Measurements from ENCODE around the gene SPP2. TPM values are rescaled to one million over a fixed set of nuclear protein-coding genes. Genes with fewer than 3 reads are reported as not detected.

Gene SPP2
- total RNA-seq, 1 experiment from 2014 or later, result not detected

- ChIA-PET CTCF (no interaction called here), POLR2A (no interaction called here)
- H3K4me1 ChIP-seq (ENCODE audit: control insufficient read depth, insufficient read depth, low read length), result no peaks in the 10 kb centered on the region
- intact Hi-C loops (cut with micrococcal nuclease; ENCODE audit: unreplicated experiment) (no loop called here), in situ Hi-C loops (cut with HindIII; ENCODE audit: low pct_unique_long_range_greater_than_20kb, low sequenced_read_pairs) (no loop called here)
- H3K4me3 ChIP-seq (ENCODE audit: low read depth in 2 of 2, low read length in 2 of 2), result no peak overlapping the region
- DNase-seq (ENCODE audit: low read depth, low spot score), result no peak
- H3K27ac ChIP-seq (ENCODE audit: low read length), result no peak overlapping the region
- ATAC-seq, result no peak
- H3K27me3 ChIP-seq (ENCODE audit: control insufficient read depth, insufficient read depth, low read length), result no peaks in the 10 kb centered on the region
- no peak for TF ChIP-seq POLR2AphosphoS5 (IDR thresholded peaks at IDR 0.05; ENCODE audit: low read depth, low read length)
- no peak for TF ChIP-seq TCF7L2 (IDR thresholded peaks at IDR 0.05; ENCODE audit: low read depth, low read length)
- no peak for TF ChIP-seq REST (IDR thresholded peaks at IDR 0.05; ENCODE audit: insufficient read depth in 1 of 2, low read depth in 2 of 2, low read length in 1 of 2)
- TF ChIP-seq SIN3A (IDR thresholded peaks at IDR 0.05; ENCODE audit: borderline replicate concordance, insufficient read depth, low read depth, low read length), result no peak
- TF ChIP-seq CTCF (IDR thresholded peaks at IDR 0.05), result no peak
- no peaks in the 10 kb centered on the region for H3K9me3 ChIP-seq (ENCODE audit: control insufficient read depth, insufficient read depth, low read depth, low read length)
- BruUV-seq (replicated peaks), result no TSS peak
- no peaks in the 10 kb centered on the region for H3K36me3 ChIP-seq (ENCODE audit: control insufficient read depth, insufficient read depth, low read length)
Measured at GRCh38 chr2:234099266-234099665, 48.8 kb downstream of the SPP2 start.

GRCh38 chr2:234100686-234101085 lies 50.2 kb downstream of the SPP2 start:
- ChIA-PET POLR2A (no interaction called here), CTCF (no interaction called here)

More at GRCh38 chr2:234100686-234101085, 50.2 kb downstream of the SPP2 start:
- ATAC-seq (no peak), DNase-seq (ENCODE audit: low read depth, low spot score) (no peak)
- Histone ChIP-seq H3K27me3 (ENCODE audit: control insufficient read depth, insufficient read depth, low read length) (no peaks in the 10 kb centered on the region), H3K4me3 (ENCODE audit: low read depth in 2 of 2, low read length in 2 of 2) (no peak overlapping the region), H3K27ac (ENCODE audit: low read length) (no peak overlapping the region; the same call in 1 of the 2 replicates), H3K36me3 (ENCODE audit: control insufficient read depth, insufficient read depth, low read length) (no peaks in the 10 kb centered on the region), H3K4me1 (ENCODE audit: control insufficient read depth, insufficient read depth, low read length) (no peaks in the 10 kb centered on the region), H3K9me3 (ENCODE audit: control insufficient read depth, insufficient read depth, low read depth, low read length) (no peaks in the 10 kb centered on the region)
- in situ Hi-C loops (cut with HindIII; ENCODE audit: low pct_unique_long_range_greater_than_20kb, low sequenced_read_pairs), result no loop called here
- intact Hi-C loops (cut with micrococcal nuclease; ENCODE audit: unreplicated experiment), result no loop called here
- BruUV-seq (replicated peaks), result no TSS peak
- TF ChIP-seq POLR2AphosphoS5 (IDR thresholded peaks at IDR 0.05; ENCODE audit: low read depth, low read length) (no peak), SIN3A (IDR thresholded peaks at IDR 0.05; ENCODE audit: borderline replicate concordance, insufficient read depth, low read depth, low read length) (no peak), CTCF (IDR thresholded peaks at IDR 0.05) (no peak), TCF7L2 (IDR thresholded peaks at IDR 0.05; ENCODE audit: low read depth, low read length) (no peak), REST (IDR thresholded peaks at IDR 0.05; ENCODE audit: insufficient read depth in 1 of 2, low read depth in 2 of 2, low read length in 1 of 2) (no peak)
